Gastroesophageal sphincter (tissue), 4 donors: Measurements from ENCODE around the gene SLIT3. TPM values are rescaled to one million over a fixed set of nuclear protein-coding genes. Genes with fewer than 3 reads are reported as not detected.

Experiments
- ATAC-seq: fragments of 150-250 bp; one replicate; pipeline ENCODE4 v1.9.1; 2016; ENCODE audit warnings: mild to moderate bottlenecking, moderate library complexity
- H3K27ac ChIP-seq, 4 donors: fragments of 200-600 bp; sonication (generic) in 3 of 4; 1 replicate in 3 of 4; 2 replicates in 1 of 4; pipeline ENCODE4 v1.5.1; 2016 to 2019
- H3K27me3 ChIP-seq: fragments of 200-600 bp; sonication (generic); one replicate; pipeline ENCODE4 v1.5.1; 2019
- H3K36me3 ChIP-seq, 2 donors: fragments of 200-600 bp; sonication (generic); one replicate each; pipeline ENCODE4 v1.5.1; 2019; ENCODE audit warnings: control low read depth in 1 of 2
- H3K4me1 ChIP-seq, 3 donors: fragments of 200-600 bp; sonication (generic); 1 replicate in 2 of 3; 2 replicates in 1 of 3; pipeline ENCODE4 v1.5.1; 2016 to 2019; ENCODE audit warnings: control low read depth in 2 of 3
- H3K4me3 ChIP-seq, 2 donors: fragments of 200-600 bp; sonication (generic); one replicate each; pipeline ENCODE4 v1.5.1; 2019; ENCODE audit warnings: mild to moderate bottlenecking in 1 of 2, moderate library complexity in 1 of 2
- H3K9me3 ChIP-seq, 3 donors: fragments of 200-600 bp; sonication (generic); one replicate each; pipeline ENCODE4 v1.5.1; 2017 to 2019; ENCODE audit warnings: control low read depth in 2 of 3
- CTCF ChIP-seq, 4 experiments: fragments of 200-600 bp in 2 of 4; fragments of 450-650 bp in 2 of 4; sonication (generic) in 1 of 4; IDR thresholded peaks; one replicate each; pipeline ENCODE4 v1.5.1; 2017 to 2019; ENCODE audit warnings: antibody characterized with exemption in 4 of 4, mild to moderate bottlenecking in 2 of 4, moderate library complexity in 2 of 4
- EP300 ChIP-seq: sonication (generic); formaldehyde crosslinking; IDR thresholded peaks from one replicate; pipeline ENCODE4 v1.6.1; 2017; ENCODE audit warnings: antibody characterized with exemption, mild to moderate bottlenecking
- POLR2A ChIP-seq, 2 donors: fragments of 450-650 bp; IDR thresholded peaks; one replicate each; pipeline ENCODE4 v1.6.1; 2017; ENCODE audit warnings: antibody characterized with exemption in 2 of 2, mild to moderate bottlenecking in 2 of 2, moderate library complexity in 1 of 2
- POLR2AphosphoS5 ChIP-seq: sonication (generic); formaldehyde crosslinking; IDR thresholded peaks from one replicate; pipeline ENCODE4 v1.6.1; 2017; ENCODE audit warnings: antibody characterized with exemption
- WGBS, 2 donors: methylation state at CpG; one replicate each; pipeline ENCODE4 v1.1.5; 2018; ENCODE audit warnings: low coverage in 1 of 2; 5-methylcytosine and 5-hydroxymethylcytosine counted together
- total RNA-seq, 4 donors: library from RNA; depleted of rRNA; stranded (reverse); fragments of >200 nt; gene quantifications; one replicate each; pipeline ENCODE4 v1.1.0, GENCODE V29; 2016

Gene SLIT3
- total RNA-seq, 4 donors from 2014 or later, result 29.6 to 76.3 (median 31.1) TPM

GRCh38 chr5:169265888-169266287, 35.1 kb downstream of the SLIT3 start:
- TF ChIP-seq EP300 (no peak), CTCF (IDR thresholded peaks at IDR 0.05) (no peak), POLR2A (IDR thresholded peaks at IDR 0.05) (no peak), POLR2AphosphoS5 (no peak)
- Histone ChIP-seq H3K36me3 (no peaks in the 10 kb centered on the region), H3K4me3 (no peak overlapping the region), H3K27ac (no peak overlapping the region), H3K9me3 (no peaks in the 10 kb centered on the region), H3K27me3 (no peaks in the 10 kb centered on the region), H3K4me1 (peaks cover 0 to 17% (median 8%) of the 10 kb centered on the region in 3 donors)
- WGBS, 2 donors, result 81 to 87% methylated on average over 2 to 3 of the region's 3 CpGs
- no peak for ATAC-seq

DNA sequence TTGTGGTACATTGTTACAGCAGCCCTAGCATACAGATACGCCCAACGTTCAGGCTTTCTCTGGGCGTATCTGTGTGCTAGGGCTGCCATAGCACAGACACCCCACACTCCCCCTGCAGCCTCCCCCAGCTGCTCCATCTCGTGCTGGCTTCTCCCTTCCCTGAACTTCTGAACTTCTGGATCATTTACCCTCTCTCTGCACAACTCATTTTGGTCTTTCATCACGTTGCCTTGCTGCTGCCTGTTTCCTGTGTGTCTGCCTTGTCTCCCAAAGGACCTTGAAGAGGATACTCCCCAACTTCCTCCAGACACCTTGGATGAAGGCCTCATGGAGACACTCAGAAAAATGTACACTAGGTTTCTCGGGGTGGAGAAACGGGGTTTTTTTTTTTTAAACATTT, 37.3 kb downstream of the SLIT3 start:
- H3K27me3 ChIP-seq, result no peaks in the 10 kb centered on the region
- H3K27ac ChIP-seq, result no peak overlapping the region
- no peaks in the 10 kb centered on the region for H3K36me3 ChIP-seq
- H3K9me3 ChIP-seq, result no peaks in the 10 kb centered on the region
- WGBS, 2 donors, result 50 to 62% methylated on average over 2 to 7 of the region's 7 CpGs
- TF ChIP-seq CTCF (IDR thresholded peaks at IDR 0.05) (no peak), EP300 (no peak), POLR2A (IDR thresholded peaks at IDR 0.05) (no peak), POLR2AphosphoS5 (no peak)
- no peak for ATAC-seq
- H3K4me3 ChIP-seq, result no peak overlapping the region
- H3K4me1 ChIP-seq, result peaks cover 0 to 17% (median 8%) of the 10 kb centered on the region in 3 donors

DNA sequence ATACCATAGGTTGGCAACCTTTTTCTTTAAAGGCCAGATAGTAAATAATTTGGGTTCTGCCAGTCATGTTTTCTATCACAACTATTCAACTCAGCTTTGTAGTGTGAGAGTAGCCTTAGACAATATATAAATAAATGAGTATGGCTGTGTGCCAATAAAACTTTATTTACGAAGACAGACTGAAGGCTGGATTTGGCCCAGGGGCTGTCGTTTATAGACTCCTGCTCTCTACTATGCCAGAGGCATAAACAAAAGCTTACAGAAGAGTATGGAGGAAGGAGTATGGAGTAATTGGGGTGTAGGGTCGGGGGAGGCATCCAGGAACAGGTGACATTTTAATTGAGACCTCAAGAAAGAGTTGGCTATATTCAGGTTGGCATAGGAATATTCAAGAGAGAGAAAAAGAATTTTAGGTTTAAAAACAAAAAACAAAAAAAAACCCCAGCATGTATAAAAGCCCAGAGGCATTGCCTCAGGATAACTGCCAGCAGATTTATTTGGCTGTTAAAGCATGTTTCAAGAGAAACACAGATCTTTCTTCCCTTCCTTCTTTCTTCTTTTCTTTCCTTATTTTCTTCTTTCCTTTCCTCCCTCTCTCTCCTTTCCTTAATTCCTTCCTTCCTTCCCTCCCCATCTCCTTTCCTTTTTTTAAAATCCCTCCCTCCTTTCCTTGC, 39.9 kb downstream of the SLIT3 start:
- Histone ChIP-seq H3K4me3 (no peak overlapping the region), H3K9me3 (no peaks in the 10 kb centered on the region), H3K36me3 (no peaks in the 10 kb centered on the region), H3K4me1 (peaks cover 0 to 7% (median 5%) of the 10 kb centered on the region in 3 donors), H3K27me3 (no peaks in the 10 kb centered on the region), H3K27ac (no peak overlapping the region)
- TF ChIP-seq EP300 (no peak), POLR2A (IDR thresholded peaks at IDR 0.05) (no peak), POLR2AphosphoS5 (no peak), CTCF (IDR thresholded peaks at IDR 0.05) (no peak)
- ATAC-seq, result no peak
- 13 to 39% methylated on average over 2 to 3 of the region's 3 CpGs for WGBS, 2 donors

GRCh38 chr5:169258372-169259000, 42.5 kb downstream of the SLIT3 start:
- no peak for TF ChIP-seq CTCF (IDR thresholded peaks at IDR 0.05)
- no peak for TF ChIP-seq EP300
- TF ChIP-seq POLR2AphosphoS5, result no peak
- TF ChIP-seq POLR2A (IDR thresholded peaks at IDR 0.05), result no peak
- no peak overlapping the region for H3K4me3 ChIP-seq
- no peaks in the 10 kb centered on the region for H3K9me3 ChIP-seq
- no peak for ATAC-seq
- H3K36me3 ChIP-seq, result no peaks in the 10 kb centered on the region
- peaks cover 0 to 7% (median 5%) of the 10 kb centered on the region in 3 donors for H3K4me1 ChIP-seq
- WGBS, 2 donors, result 43 to 50% methylated on average over 1 of the region's 1 CpG
- no peaks in the 10 kb centered on the region for H3K27me3 ChIP-seq
- no peak overlapping the region for H3K27ac ChIP-seq

DNA sequence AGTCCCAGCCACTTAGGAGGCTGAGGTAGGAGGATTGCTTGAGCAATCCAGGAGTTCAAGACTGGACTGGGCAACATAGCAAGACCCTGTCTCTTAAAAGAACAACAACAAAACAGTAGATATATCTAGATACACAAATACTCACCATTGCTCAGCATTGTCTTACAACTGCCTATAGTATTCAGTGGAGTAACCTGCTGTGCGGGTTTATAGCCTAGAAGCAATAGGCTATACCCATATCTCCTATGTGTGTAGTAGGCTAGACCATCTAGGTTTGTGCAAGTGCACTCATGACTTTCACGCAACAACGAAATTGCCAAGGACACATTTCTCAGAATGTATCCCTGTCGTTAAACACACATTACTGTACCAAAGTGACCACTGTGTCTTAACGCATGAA, 44.7 kb downstream of the SLIT3 start:
- H3K27ac ChIP-seq, result no peak overlapping the region
- no peaks in the 10 kb centered on the region for H3K27me3 ChIP-seq
- H3K4me3 ChIP-seq, result no peak overlapping the region
- TF ChIP-seq POLR2A (IDR thresholded peaks at IDR 0.05) (no peak), CTCF (IDR thresholded peaks at IDR 0.05) (no peak), EP300 (no peak), POLR2AphosphoS5 (no peak)
- no peaks in the 10 kb centered on the region for H3K9me3 ChIP-seq
- peaks cover 0 to 5% (median 2%) of the 10 kb centered on the region in 3 donors for H3K4me1 ChIP-seq
- no peak for ATAC-seq
- 89 to 98% methylated on average over 3 to 5 of the region's 5 CpGs for WGBS, 2 donors
- no peaks in the 10 kb centered on the region for H3K36me3 ChIP-seq
